Adrenal gland (tissue), 12 donors: ENCODE results near the gene HDAC4. TPM values are rescaled to one million over a fixed set of nuclear protein-coding genes. Genes with fewer than 3 reads are reported as not detected.

ENCODE experiments used
- DNase-seq, 7 donors: peaks; one replicate each; pipeline ENCODE4 v3.0.0-alpha.2; 2019 to 2020
- H3K27ac ChIP-seq, 5 donors: fragments of 200-600 bp; sonication (generic) in 4 of 5; 1 replicate in 3 of 5; 2 replicates in 2 of 5; pipeline versions ENCODE4 v1.5.1 to v1.8.0; 2016 to 2020; ENCODE audit warnings: mild to moderate bottlenecking in 1 of 5
- H3K27me3 ChIP-seq: fragments of 200-600 bp; 2 replicates; pipeline ENCODE4 v1.8.0; 2021
- H3K36me3 ChIP-seq, 2 donors: fragments of 200-600 bp; replicated peaks in 1 of 2; 1 replicate in 1 of 2; 2 replicates in 1 of 2; pipeline versions ENCODE4 v1.5.1 to v1.8.0; 2018 to 2022
- H3K4me1 ChIP-seq, 2 donors: fragments of 200-600 bp; replicated peaks in 1 of 2; 1 replicate in 1 of 2; 2 replicates in 1 of 2; pipeline versions ENCODE4 v1.5.1 to v1.8.0; 2018 to 2021
- H3K4me3 ChIP-seq, 4 donors: fragments of 200-600 bp; sonication (generic) in 3 of 4; one replicate each; pipeline ENCODE4 v1.5.1; 2016 to 2018
- H3K9me3 ChIP-seq, 3 donors: fragments of 200-600 bp; sonication (generic) in 1 of 3; replicated peaks in 1 of 3; 1 replicate in 2 of 3; 2 replicates in 1 of 3; pipeline versions ENCODE4 v1.5.1 to v1.8.0; 2016 to 2021
- CTCF ChIP-seq, 6 experiments: fragments of 450-650 bp in 4 of 6; fragments of 200-600 bp in 2 of 6; sonication (generic) in 1 of 6; IDR thresholded peaks; 1 replicate in 5 of 6; 2 replicates in 1 of 6; pipeline versions ENCODE4 v1.5.1 to v1.8.0; 2016 to 2021; ENCODE audit warnings: antibody characterized with exemption in 6 of 6, mild to moderate bottlenecking in 2 of 6, moderate library complexity in 1 of 6
- POLR2A ChIP-seq, 2 donors: fragments of 450-650 bp; IDR thresholded peaks; one replicate each; pipeline ENCODE4 v1.6.1; 2017; ENCODE audit warnings: antibody characterized with exemption in 2 of 2, mild to moderate bottlenecking in 2 of 2, moderate library complexity in 1 of 2
- WGBS, 4 donors: extraction: QIAGEN DNeasy Blood & Tissue Kit in 2 of 4; methylation state at CpG; one replicate each; pipeline versions ENCODE4 v1.1.5 to v1.1.7; 2013 to 2017; 5-methylcytosine and 5-hydroxymethylcytosine counted together
- intact Hi-C, 2 donors: fragments of 100-400 bp; cut with DNase I; formaldehyde crosslinking; loops; one replicate each; pipeline versions ENCODE4 v1.14.1 to v1.15.0; 2022 to 2023
- polyA plus RNA-seq, 3 donors: library from polyadenylated mRNA; stranded (reverse); fragments of 200-250 nt in 2 of 3; fragments of 350-450 nt in 1 of 3; fragmentation: Illumina TruSeq in 1 of 3; extraction: RNeasy Lipid Tissue Mini Kit (QIAGEN cat#74804) in 1 of 3; gene quantifications; one replicate each; pipeline ENCODE4 v1.2.3, GENCODE V29; 2013 to 2014
- total RNA-seq, 9 donors: library from RNA; depleted of rRNA in 4 of 9; stranded (reverse); fragments of >200 nt in 4 of 9; fragments of 120-200 nt in 1 of 9; fragmentation: NEBNext Ultra II Directional in 1 of 9; extraction: Animal tissue kit (Norgen Biotek cat#: 25700) in 1 of 9; gene quantifications; one replicate each; pipeline versions ENCODE4 v1.1.0 to v1.2.4, GENCODE V29; 2013 to 2023
- donor health status: healthy with polysubstance abuse.
- donor health status: Bipolar disorder and iron deficiency.
- donor health status: DM: yes; HTN: yes; CAD: no.
- donor health status: DM: no; HTN: no; CAD: no.
- donor health status: DM: no; HTN: no; CAD: no.
- donor health status: DM: yes; HTN: yes; CAD: no.

HDAC4 gene
- total and polyA plus RNA-seq, 12 donors = 8.3 to 88.9 (median 28.7) TPM

- no peaks in the 10 kb centered on the region for H3K27me3 ChIP-seq
- intact Hi-C loops = no loop called here
- peak in 2 of 7 donors; percentile 15 to 19 for DNase-seq
- H3K4me1 ChIP-seq = peaks cover 25 to 75% of the 10 kb centered on the region in 2 donors
- H3K36me3 ChIP-seq = no peaks in the 10 kb centered on the region
- WGBS, 4 donors = 81 to 87% (median 86%) methylated on average over 15 to 22 of the region's 22 CpGs
- peak overlapping the region in 3 of 5 donors; percentile 52 to 75 (median 55) for H3K27ac ChIP-seq
- no peak for TF ChIP-seq POLR2A (IDR thresholded peaks at IDR 0.05)
- no peak for TF ChIP-seq CTCF (IDR thresholded peaks at IDR 0.05)
- H3K9me3 ChIP-seq = no peaks in the 10 kb centered on the region
- no peak overlapping the region for H3K4me3 ChIP-seq
These were observed 103.4 kb downstream of the HDAC4 start for GRCh38 chr2:239297142-239298004.

GRCh38 chr2:239296020-239296932 is 104.5 kb downstream of the HDAC4 start:
- peak in 4 of 7 donors; percentile 46 to 73 (median 64) for DNase-seq
- TF ChIP-seq CTCF (IDR thresholded peaks at IDR 0.05) (no peak), POLR2A (IDR thresholded peaks at IDR 0.05) (no peak)
- H3K4me1 ChIP-seq = peaks cover 18 to 71% of the 10 kb centered on the region in 2 donors
- 37 to 45% (median 41%) methylated on average over 16 to 19 of the region's 19 CpGs for WGBS, 4 donors
- H3K36me3 ChIP-seq = no peaks in the 10 kb centered on the region
- no peak overlapping the region for H3K4me3 ChIP-seq
- no peaks in the 10 kb centered on the region for H3K27me3 ChIP-seq
- peak overlapping the region; percentile 26 to 86 (median 55) for H3K27ac ChIP-seq
- intact Hi-C loops = no loop called here
- H3K9me3 ChIP-seq = no peaks in the 10 kb centered on the region

- peaks cover 25 to 67% of the 10 kb centered on the region in 2 donors for H3K4me1 ChIP-seq
- no peaks in the 10 kb centered on the region for H3K9me3 ChIP-seq
- TF ChIP-seq POLR2A (IDR thresholded peaks at IDR 0.05) (no peak), CTCF (IDR thresholded peaks at IDR 0.05) (no peak)
- H3K27me3 ChIP-seq = no peaks in the 10 kb centered on the region
- intact Hi-C loops = no loop called here
- peak overlapping the region in 4 of 5 donors; percentile 26 to 86 (median 65) for H3K27ac ChIP-seq
- DNase-seq = peak in 1 of 7 donors; percentile 5
- WGBS, 4 donors = 42 to 51% (median 45%) methylated on average over 6 of the region's 6 CpGs
- H3K4me3 ChIP-seq = no peak overlapping the region
- no peaks in the 10 kb centered on the region for H3K36me3 ChIP-seq
These were observed 105.3 kb downstream of the HDAC4 start for GRCh38 chr2:239295377-239296019.
